ENCODE data around the gene FGF8. TPM values are rescaled to one million over a fixed set of nuclear protein-coding genes. Genes with fewer than 3 reads are reported as not detected.

FGF8 gene
- total RNA-seq, 2 donors from 2014 or later, result not detected

- intact Hi-C loops (cut with DNase I, micrococcal nuclease), result no loop called here
- DNase-seq, result no peak
- ATAC-seq, result no peak
Observed at GRCh38 chr10:101758858-101759257, 17.1 kb downstream of the FGF8 start.

GRCh38 chr10:101752241-101752640 is 23.7 kb downstream of the FGF8 start:
- ATAC-seq (no peak), DNase-seq (no peak)
- intact Hi-C loops (cut with DNase I, micrococcal nuclease), result no loop called here

- ATAC-seq (no peak), DNase-seq (no peak)
- intact Hi-C loops (cut with DNase I, micrococcal nuclease), result no loop called here
Observed at GRCh38 chr10:101749047-101750016, 26.6 kb downstream of the FGF8 start.

- no peak for DNase-seq
- intact Hi-C loops (cut with DNase I, micrococcal nuclease), result no loop called here
- ATAC-seq, result no peak
Observed at GRCh38 chr10:101748496-101748895, 27.4 kb downstream of the FGF8 start.

GRCh38 chr10:101745074-101745696 is 30.7 kb downstream of the FGF8 start:
- intact Hi-C loops (cut with DNase I, micrococcal nuclease), result no loop called here
- DNase-seq, result no peak
- ATAC-seq, result no peak

- intact Hi-C loops (cut with DNase I, micrococcal nuclease), result no loop called here
- ATAC-seq (no peak), DNase-seq (no peak)
Observed at GRCh38 chr10:101744267-101744666, 31.6 kb downstream of the FGF8 start.

GRCh38 chr10:101741938-101742337 is 34.0 kb downstream of the FGF8 start:
- DNase-seq, result no peak
- ATAC-seq, result no peak
- intact Hi-C loops (cut with DNase I, micrococcal nuclease), result no loop called here

- no peak for ATAC-seq
- intact Hi-C loops (cut with DNase I, micrococcal nuclease), result no loop called here
- no peak for DNase-seq
Observed at GRCh38 chr10:101736666-101737065, 39.2 kb downstream of the FGF8 start.

GRCh38 chr10:101732096-101732495 is 43.8 kb downstream of the FGF8 start:
- DNase-seq (no peak), ATAC-seq (no peak)
- intact Hi-C loops (cut with DNase I, micrococcal nuclease), result no loop called here

- intact Hi-C loops (cut with DNase I, micrococcal nuclease), result no loop called here
- ATAC-seq (no peak), DNase-seq (no peak)
Observed at GRCh38 chr10:101726115-101726387, 49.9 kb downstream of the FGF8 start.

GRCh38 chr10:101725296-101726114 is 50.4 kb downstream of the FGF8 start:
- intact Hi-C loops (cut with DNase I, micrococcal nuclease), result no loop called here
- ATAC-seq (peak; percentile 98), DNase-seq (peak; percentile 31 to 51)

GRCh38 chr10:101724446-101724845 is 51.5 kb downstream of the FGF8 start:
- intact Hi-C loops (cut with DNase I, micrococcal nuclease), result no loop called here
- ATAC-seq, result no peak
- DNase-seq, result no peak

GRCh38 chr10:101723176-101723575 is 52.7 kb downstream of the FGF8 start:
- intact Hi-C loops (cut with DNase I, micrococcal nuclease), result no loop called here
- no peak for DNase-seq
- no peak for ATAC-seq

GRCh38 chr10:101721806-101722205 is 54.1 kb downstream of the FGF8 start:
- DNase-seq (no peak), ATAC-seq (no peak)
- intact Hi-C loops (cut with DNase I, micrococcal nuclease), result no loop called here

- intact Hi-C loops (cut with DNase I, micrococcal nuclease), result no loop called here
- ATAC-seq (no peak), DNase-seq (no peak)
Observed at GRCh38 chr10:101720606-101721230, 55.2 kb downstream of the FGF8 start.
